K562 (cell line): ENCODE results near the gene SLC6A6. TPM values are rescaled to one million over a fixed set of nuclear protein-coding genes. Genes with fewer than 3 reads are reported as not detected.

Experiments
- ESRRA ChIP-seq: fragments of 450-650 bp; IDR thresholded peaks from 2 replicates; pipeline ENCODE4 v1.6.1; 2014; ENCODE audit warnings: low read depth, mild to moderate bottlenecking, moderate library complexity, borderline replicate concordance
- FOXK1 ChIP-seq: sonication (generic); formaldehyde crosslinking; IDR thresholded peaks from 2 replicates; pipeline ENCODE4 v1.8.0; 2022; ENCODE audit warnings: missing genetic modification reagents, mild to moderate bottlenecking, borderline replicate concordance
- NFATC3 ChIP-seq: fragments of 450-650 bp; IDR thresholded peaks from 2 replicates; pipeline ENCODE4 v1.6.1; 2017; ENCODE audit warnings: mild to moderate bottlenecking
- RBM17 ChIP-seq: fragments of 200-400 bp; formaldehyde crosslinking; IDR thresholded peaks from 2 replicates; pipeline ENCODE4 v1.6.1; 2017; ENCODE audit warnings: low read depth, mild to moderate bottlenecking, low read length, borderline replicate concordance
- RBM34 ChIP-seq: fragments of 200-400 bp; formaldehyde crosslinking; IDR thresholded peaks from 2 replicates; pipeline ENCODE4 v1.6.1; 2018; ENCODE audit warnings: low read length, borderline replicate concordance; ENCODE audit not compliant: insufficient read depth
- TFE3 ChIP-seq: fragments of 450-650 bp; formaldehyde crosslinking; IDR thresholded peaks from 2 replicates; pipeline ENCODE4 v1.4.0; 2020; ENCODE audit warnings: mild to moderate bottlenecking, mixed read lengths
- TRIM28 ChIP-seq: fragments of 450-650 bp; IDR thresholded peaks from 2 replicates; pipeline ENCODE4 v1.6.1; 2017
- ZKSCAN8 ChIP-seq: fragments of 200-800 bp; sonication (Bioruptor generic); IDR thresholded peaks from 2 replicates; pipeline ENCODE4 v1.6.1; 2016; ENCODE audit warnings: missing genetic modification characterization, missing compliant biosample characterization
- polyA plus RNA-seq, 8 experiments: library from polyadenylated mRNA; depleted of rRNA in 4 of 8; stranded (reverse) in 5 of 8; unstranded in 3 of 8; fragments of >200 nt; fragmentation: Nextera tagmentation in 2 of 8; fragmentation: Illumina TruSeq in 1 of 8; extraction: Ambion mirVana in 2 of 8; extraction: Trizol in 1 of 8; gene quantifications; 2 replicates each; pipeline versions ENCODE4 v1.2.1 to v1.2.3, GENCODE V29; 2011 to 2014; ENCODE audit warnings: inconsistent platforms in 1 of 8, missing spikeins in 1 of 8
- total RNA-seq, 7 experiments: library from RNA; depleted of rRNA in 6 of 7; stranded (reverse); fragments of >200 nt in 6 of 7; fragmentation: Illumina TruSeq in 2 of 7; extraction: Trizol in 2 of 7; gene quantifications; 2 replicates each; pipeline versions ENCODE4 v1.2.1 to v1.2.3, GENCODE V29; 2011 to 2021; ENCODE audit warnings: low replicate concordance in 1 of 7
- TF ChIP-seq, protein P1 (sequence below): sonication (generic); formaldehyde crosslinking; IDR thresholded peaks from 2 replicates; pipeline ENCODE4 v1.8.1; 2023; ENCODE audit warnings: mild to moderate bottlenecking, missing genetic modification reagents

Gene SLC6A6
- total and polyA plus RNA-seq, 9 of the 15 experiments (the other 6 are each of a cell fraction or from before 2014, with no cell fraction given), result 12.3 to 203 (median 93.2) TPM

GRCh38 chr3:14377044-14377837, 25.2 kb upstream of the SLC6A6 start (continued):
- TF ChIP-seq NFATC3, result no peak
- TF ChIP-seq ESRRA, result peak; percentile 75
- no peak for TF ChIP-seq ZKSCAN8
- peak; percentile 75 for TF ChIP-seq TRIM28
- no peak for TF ChIP-seq FOXK1 (CRISPR knock-in tag)
- TF ChIP-seq TFE3, result no peak
- TF ChIP-seq RBM34, result no peak
- no peak for TF ChIP-seq RBM17
- TF ChIP-seq, protein P1, sequence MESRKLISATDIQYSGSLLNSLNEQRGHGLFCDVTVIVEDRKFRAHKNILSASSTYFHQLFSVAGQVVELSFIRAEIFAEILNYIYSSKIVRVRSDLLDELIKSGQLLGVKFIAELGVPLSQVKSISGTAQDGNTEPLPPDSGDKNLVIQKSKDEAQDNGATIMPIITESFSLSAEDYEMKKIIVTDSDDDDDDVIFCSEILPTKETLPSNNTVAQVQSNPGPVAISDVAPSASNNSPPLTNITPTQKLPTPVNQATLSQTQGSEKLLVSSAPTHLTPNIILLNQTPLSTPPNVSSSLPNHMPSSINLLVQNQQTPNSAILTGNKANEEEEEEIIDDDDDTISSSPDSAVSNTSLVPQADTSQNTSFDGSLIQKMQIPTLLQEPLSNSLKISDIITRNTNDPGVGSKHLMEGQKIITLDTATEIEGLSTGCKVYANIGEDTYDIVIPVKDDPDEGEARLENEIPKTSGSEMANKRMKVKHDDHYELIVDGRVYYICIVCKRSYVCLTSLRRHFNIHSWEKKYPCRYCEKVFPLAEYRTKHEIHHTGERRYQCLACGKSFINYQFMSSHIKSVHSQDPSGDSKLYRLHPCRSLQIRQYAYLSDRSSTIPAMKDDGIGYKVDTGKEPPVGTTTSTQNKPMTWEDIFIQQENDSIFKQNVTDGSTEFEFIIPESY (CRISPR knock-in tag), result no peak
